ENCODE results near the gene RAB40B.

Gene RAB40B

DNA sequence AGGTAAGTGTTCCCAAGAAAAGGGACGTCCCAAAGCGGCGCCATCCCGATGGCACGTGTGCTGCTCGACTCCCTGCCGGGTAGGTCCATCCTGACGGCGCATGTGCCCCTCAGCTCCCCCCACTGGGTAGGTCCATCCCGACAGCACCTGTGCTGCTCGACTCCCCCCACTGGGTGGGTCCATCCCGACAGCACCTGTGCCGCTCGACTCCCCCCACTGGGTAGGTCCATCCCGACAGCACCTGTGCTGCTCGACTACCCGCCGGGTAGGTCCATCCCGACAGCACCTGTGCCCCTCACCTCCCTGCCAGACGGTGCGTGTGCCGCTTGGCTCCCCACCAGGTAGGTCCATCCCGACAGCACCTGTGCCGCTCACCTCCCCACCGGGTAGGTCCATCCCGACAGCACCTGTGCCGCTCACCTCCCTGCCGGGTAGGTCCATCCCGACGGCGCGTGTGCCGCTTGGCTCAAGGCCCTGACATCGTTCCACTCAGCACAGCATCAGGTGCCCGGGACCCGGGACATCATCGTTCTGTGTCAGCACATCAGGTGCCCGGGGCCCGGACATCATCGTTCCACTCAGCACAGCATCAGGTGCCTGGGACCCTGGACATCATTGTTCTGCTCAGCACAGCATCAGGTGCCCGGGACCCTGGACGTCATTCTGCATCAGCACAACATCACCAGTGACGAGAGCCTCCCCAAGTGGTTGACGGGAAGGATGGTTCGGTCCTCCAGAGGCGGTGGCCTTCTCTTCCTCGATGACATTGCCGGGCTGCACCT lies 31.2 kb upstream of the RAB40B start:
- peak overlapping the region; percentile 85 for H3K23ac ChIP-seq (ENCODE audit: low read depth, low read length, poor library complexity)
- no peak overlapping the region for H2BK15ac ChIP-seq (ENCODE audit: low read length)
- H3K79me1 ChIP-seq (ENCODE audit: low read depth, low read length) = peaks cover 2% of the 10 kb centered on the region
- H3K36me3 ChIP-seq (replicated peaks in 1 of 2; ENCODE audit: control insufficient read depth in 2 of 2, insufficient read depth in 2 of 2, low read length in 2 of 2) = peaks cover 29 to 79% of the 10 kb centered on the region in 2 donors
- H3K9me3 ChIP-seq (replicated peaks in 1 of 2; ENCODE audit: control insufficient read depth in 2 of 2, insufficient read depth in 1 of 2, low read depth in 1 of 2, low read length in 2 of 2) = peaks cover 12 to 14% of the 10 kb centered on the region in 2 donors
- no peak overlapping the region for H2BK12ac ChIP-seq (ENCODE audit: low read length)
- H3K9ac ChIP-seq (ENCODE audit: low read depth, low read length, poor library complexity) = peak overlapping the region; percentile 60
- H4K8ac ChIP-seq (ENCODE audit: low read depth, low read length) = peak overlapping the region; percentile 17
- no peaks in the 10 kb centered on the region for H3K4me1 ChIP-seq (ENCODE audit: control insufficient read depth in 2 of 2, insufficient read depth in 1 of 2, low read depth in 1 of 2, low read length in 2 of 2)
- no peak overlapping the region for H2BK120ac ChIP-seq (ENCODE audit: low read depth, low read length)
- H2BK5ac ChIP-seq (ENCODE audit: low read length) = no peak overlapping the region
- WGBS, 2 donors (ENCODE audit: extremely low coverage in 2 of 2, insufficient read length in 2 of 2, insufficient replicate concordance in 1 of 2) = no CpG with 5 or more reads among the region's 48 CpGs
- peak overlapping the region; percentile 27 for H3K18ac ChIP-seq (ENCODE audit: low read length)
- no peak for DNase-seq (ENCODE audit: low spot score)
- no peak overlapping the region for H3K4me3 ChIP-seq (ENCODE audit: low read length in 2 of 2)
- H3K4ac ChIP-seq (ENCODE audit: low read length) = no peak overlapping the region
- no peak overlapping the region for H3K27ac ChIP-seq (replicated peaks; ENCODE audit: low read length)
- H4K91ac ChIP-seq (ENCODE audit: low read depth, low read length, poor library complexity) = no peak overlapping the region
- no peak overlapping the region for H3K4me2 ChIP-seq (ENCODE audit: insufficient read depth, low read length, poor library complexity, severe bottlenecking)
- H3K14ac ChIP-seq (ENCODE audit: low read length) = peak overlapping the region; percentile 56
- no peak overlapping the region for H2AFZ ChIP-seq (ENCODE audit: low read length)
- no peak overlapping the region for H2AK5ac ChIP-seq (ENCODE audit: low read depth, low read length)
- no peaks in the 10 kb centered on the region for H3K27me3 ChIP-seq (ENCODE audit: control insufficient read depth in 3 of 3, insufficient read depth in 3 of 3, low read depth in 1 of 3, low read length in 3 of 3)

DNA sequence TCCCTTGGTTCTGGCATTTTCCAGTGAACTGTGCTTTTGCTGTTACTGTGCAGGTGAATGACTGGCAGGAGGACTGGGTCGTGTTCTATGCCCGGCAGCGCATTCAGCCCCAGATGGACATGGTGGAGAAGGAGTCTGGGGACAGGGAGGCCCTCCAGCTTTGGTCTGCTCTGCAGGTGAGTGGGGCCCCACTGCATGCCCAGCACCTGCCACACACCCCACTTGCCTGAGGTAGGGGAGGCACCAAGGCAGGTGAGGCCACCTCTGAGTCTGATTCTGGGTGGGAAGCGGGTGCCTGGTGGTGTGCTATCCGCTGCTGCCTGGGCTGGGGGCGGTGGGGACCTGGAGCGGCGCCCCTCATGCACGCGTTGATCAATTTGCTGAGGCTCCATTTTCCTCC lies 27.9 kb upstream of the RAB40B start:
- Histone ChIP-seq H2BK12ac (ENCODE audit: low read length) (no peak overlapping the region), H2AFZ (ENCODE audit: low read length) (no peak overlapping the region), H4K91ac (ENCODE audit: low read depth, low read length, poor library complexity) (no peak overlapping the region), H3K14ac (ENCODE audit: low read length) (no peak overlapping the region), H3K9me3 (replicated peaks in 1 of 2; ENCODE audit: control insufficient read depth in 2 of 2, insufficient read depth in 1 of 2, low read depth in 1 of 2, low read length in 2 of 2) (peaks cover 0 to 4% of the 10 kb centered on the region in 2 donors), H3K36me3 (replicated peaks in 1 of 2; ENCODE audit: control insufficient read depth in 2 of 2, insufficient read depth in 2 of 2, low read length in 2 of 2) (peaks cover 33 to 71% of the 10 kb centered on the region in 2 donors), H2BK5ac (ENCODE audit: low read length) (peak overlapping the region; percentile 82), H3K4me3 (ENCODE audit: low read length in 2 of 2) (no peak overlapping the region), H3K27me3 (ENCODE audit: control insufficient read depth in 3 of 3, insufficient read depth in 3 of 3, low read depth in 1 of 3, low read length in 3 of 3) (no peaks in the 10 kb centered on the region), H3K27ac (replicated peaks; ENCODE audit: low read length) (no peak overlapping the region), H3K23ac (ENCODE audit: low read depth, low read length, poor library complexity) (no peak overlapping the region), H4K8ac (ENCODE audit: low read depth, low read length) (no peak overlapping the region), H2AK5ac (ENCODE audit: low read depth, low read length) (no peak overlapping the region), H3K18ac (ENCODE audit: low read length) (no peak overlapping the region), H2BK15ac (ENCODE audit: low read length) (no peak overlapping the region), H3K4me1 (ENCODE audit: control insufficient read depth in 2 of 2, insufficient read depth in 1 of 2, low read depth in 1 of 2, low read length in 2 of 2) (no peaks in the 10 kb centered on the region), H3K4ac (ENCODE audit: low read length) (no peak overlapping the region), H3K79me1 (ENCODE audit: low read depth, low read length) (peaks cover 5% of the 10 kb centered on the region), H3K4me2 (ENCODE audit: insufficient read depth, low read length, poor library complexity, severe bottlenecking) (no peak overlapping the region), H3K9ac (ENCODE audit: low read depth, low read length, poor library complexity) (peak overlapping the region; percentile 21), H2BK120ac (ENCODE audit: low read depth, low read length) (no peak overlapping the region)
- DNase-seq (ENCODE audit: low spot score) = no peak
- WGBS, 2 donors (ENCODE audit: extremely low coverage in 2 of 2, insufficient read length in 2 of 2, insufficient replicate concordance in 1 of 2) = no CpG with 5 or more reads among the region's 10 CpGs

DNA sequence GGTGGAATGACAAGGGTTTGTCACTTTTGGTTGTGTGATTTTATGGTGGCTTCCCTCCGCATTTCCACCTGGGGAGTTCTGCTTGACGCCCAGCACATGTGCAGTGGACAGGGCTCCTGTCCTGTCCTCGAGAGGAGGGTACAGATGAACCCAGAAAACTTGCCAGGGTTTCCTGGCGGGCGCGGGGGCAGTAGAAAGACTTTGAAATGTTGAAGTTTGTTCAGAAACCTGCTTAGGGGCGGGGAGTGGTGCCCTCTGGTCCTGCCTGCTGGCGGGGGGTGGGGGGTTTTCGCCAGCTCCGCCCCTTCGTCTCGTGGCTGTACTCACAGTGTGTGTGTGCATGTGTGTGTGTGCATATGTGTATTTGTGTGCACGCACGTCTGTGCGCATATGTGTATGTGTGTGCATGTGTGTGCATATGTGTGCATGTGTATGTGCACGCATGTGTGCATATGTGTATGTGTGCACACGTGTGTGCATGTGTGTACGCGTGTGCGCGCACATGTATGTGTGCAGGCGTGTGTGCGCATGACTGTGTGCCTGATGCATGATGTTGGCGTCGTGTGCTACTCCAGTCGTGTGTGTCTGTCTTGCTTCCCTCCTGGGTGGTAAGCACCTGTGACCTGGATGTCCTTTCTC lies 24.8 kb upstream of the RAB40B start:
- peak overlapping the region; percentile 75 for H3K23ac ChIP-seq (ENCODE audit: low read depth, low read length, poor library complexity)
- H3K27me3 ChIP-seq (ENCODE audit: control insufficient read depth in 3 of 3, insufficient read depth in 3 of 3, low read depth in 1 of 3, low read length in 3 of 3) = no peaks in the 10 kb centered on the region
- H3K36me3 ChIP-seq (replicated peaks in 1 of 2; ENCODE audit: control insufficient read depth in 2 of 2, insufficient read depth in 2 of 2, low read length in 2 of 2) = peaks cover 29 to 72% of the 10 kb centered on the region in 2 donors
- no CpG with 5 or more reads among the region's 26 CpGs for WGBS, 2 donors (ENCODE audit: extremely low coverage in 2 of 2, insufficient read length in 2 of 2, insufficient replicate concordance in 1 of 2)
- peak overlapping the region; percentile 72 for H3K9ac ChIP-seq (ENCODE audit: low read depth, low read length, poor library complexity)
- DNase-seq (ENCODE audit: low spot score) = no peak
- no peak overlapping the region for H2AK5ac ChIP-seq (ENCODE audit: low read depth, low read length)
- peaks cover 5% of the 10 kb centered on the region for H3K79me1 ChIP-seq (ENCODE audit: low read depth, low read length)
- peak overlapping the region; percentile 87 for H3K14ac ChIP-seq (ENCODE audit: low read length)
- H2BK5ac ChIP-seq (ENCODE audit: low read length) = no peak overlapping the region
- H2BK120ac ChIP-seq (ENCODE audit: low read depth, low read length) = no peak overlapping the region
- no peak overlapping the region for H3K27ac ChIP-seq (replicated peaks; ENCODE audit: low read length)
- no peak overlapping the region for H2AFZ ChIP-seq (ENCODE audit: low read length)
- peaks cover 0 to 2% of the 10 kb centered on the region in 2 donors for H3K9me3 ChIP-seq (replicated peaks in 1 of 2; ENCODE audit: control insufficient read depth in 2 of 2, insufficient read depth in 1 of 2, low read depth in 1 of 2, low read length in 2 of 2)
- peak overlapping the region; percentile 96 for H4K8ac ChIP-seq (ENCODE audit: low read depth, low read length)
- H2BK15ac ChIP-seq (ENCODE audit: low read length) = no peak overlapping the region
- H3K4me1 ChIP-seq (ENCODE audit: control insufficient read depth in 2 of 2, insufficient read depth in 1 of 2, low read depth in 1 of 2, low read length in 2 of 2) = no peaks in the 10 kb centered on the region
- no peak overlapping the region for H2BK12ac ChIP-seq (ENCODE audit: low read length)
- no peak overlapping the region for H3K4me2 ChIP-seq (ENCODE audit: insufficient read depth, low read length, poor library complexity, severe bottlenecking)
- no peak overlapping the region for H4K91ac ChIP-seq (ENCODE audit: low read depth, low read length, poor library complexity)
- H3K4ac ChIP-seq (ENCODE audit: low read length) = no peak overlapping the region
- no peak overlapping the region for H3K18ac ChIP-seq (ENCODE audit: low read length)
- peak overlapping the region in 1 of 2 donors; percentile 53 for H3K4me3 ChIP-seq (ENCODE audit: low read length in 2 of 2)

DNA sequence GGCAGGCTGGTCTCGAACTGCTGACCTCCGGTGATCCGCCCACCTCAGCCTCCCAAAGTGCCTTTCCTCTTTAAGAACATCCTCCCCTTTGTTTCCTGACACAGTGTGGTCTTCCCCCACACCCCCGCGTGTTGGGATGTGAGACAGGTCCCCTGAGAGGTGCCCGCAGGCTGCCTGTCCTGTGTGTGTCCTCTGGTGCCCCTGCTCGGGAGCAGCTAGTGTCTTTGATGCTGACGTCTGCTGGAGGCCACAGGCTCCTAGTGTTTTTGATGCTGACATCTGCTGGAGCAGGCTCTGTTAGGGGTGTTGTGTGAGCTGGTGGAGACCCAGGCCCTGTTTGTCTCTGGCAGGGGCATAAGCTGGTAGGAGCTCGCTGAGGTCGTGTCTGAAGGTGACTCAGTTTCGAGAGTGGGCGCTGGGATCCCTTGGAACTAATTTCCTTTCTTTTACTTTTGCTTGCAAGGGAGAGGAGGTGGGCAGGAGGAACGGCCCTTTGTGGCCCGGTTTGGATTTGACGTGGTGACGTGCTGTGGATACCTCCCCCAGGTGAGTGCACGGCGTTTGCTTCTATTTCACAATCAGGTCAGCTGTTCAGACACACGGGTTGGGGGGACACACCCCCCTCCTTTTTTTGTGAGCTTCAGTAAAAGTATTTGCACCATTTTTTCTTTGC lies 24.0 kb upstream of the RAB40B start:
- Histone ChIP-seq H3K4me2 (ENCODE audit: insufficient read depth, low read length, poor library complexity, severe bottlenecking) (no peak overlapping the region), H3K79me1 (ENCODE audit: low read depth, low read length) (peaks cover 5% of the 10 kb centered on the region), H4K8ac (ENCODE audit: low read depth, low read length) (no peak overlapping the region), H2BK15ac (ENCODE audit: low read length) (no peak overlapping the region), H3K27me3 (ENCODE audit: control insufficient read depth in 3 of 3, insufficient read depth in 3 of 3, low read depth in 1 of 3, low read length in 3 of 3) (no peaks in the 10 kb centered on the region), H2BK12ac (ENCODE audit: low read length) (no peak overlapping the region), H3K36me3 (replicated peaks in 1 of 2; ENCODE audit: control insufficient read depth in 2 of 2, insufficient read depth in 2 of 2, low read length in 2 of 2) (peaks cover 26 to 65% of the 10 kb centered on the region in 2 donors), H3K9ac (ENCODE audit: low read depth, low read length, poor library complexity) (no peak overlapping the region), H2BK5ac (ENCODE audit: low read length) (no peak overlapping the region), H3K14ac (ENCODE audit: low read length) (no peak overlapping the region), H3K4me1 (ENCODE audit: control insufficient read depth in 2 of 2, insufficient read depth in 1 of 2, low read depth in 1 of 2, low read length in 2 of 2) (peaks cover 5 to 6% of the 10 kb centered on the region in 2 donors), H3K9me3 (replicated peaks in 1 of 2; ENCODE audit: control insufficient read depth in 2 of 2, insufficient read depth in 1 of 2, low read depth in 1 of 2, low read length in 2 of 2) (peaks cover 0 to 2% of the 10 kb centered on the region in 2 donors), H2BK120ac (ENCODE audit: low read depth, low read length) (no peak overlapping the region), H3K18ac (ENCODE audit: low read length) (no peak overlapping the region), H3K4ac (ENCODE audit: low read length) (no peak overlapping the region), H3K23ac (ENCODE audit: low read depth, low read length, poor library complexity) (no peak overlapping the region), H2AK5ac (ENCODE audit: low read depth, low read length) (no peak overlapping the region), H3K27ac (replicated peaks; ENCODE audit: low read length) (no peak overlapping the region), H3K4me3 (ENCODE audit: low read length in 2 of 2) (no peak overlapping the region), H4K91ac (ENCODE audit: low read depth, low read length, poor library complexity) (no peak overlapping the region), H2AFZ (ENCODE audit: low read length) (no peak overlapping the region)
- WGBS, 2 donors (ENCODE audit: extremely low coverage in 2 of 2, insufficient read length in 2 of 2, insufficient replicate concordance in 1 of 2) = no CpG with 5 or more reads among the region's 19 CpGs
- no peak for DNase-seq (ENCODE audit: low spot score)

Measured in neuronal stem cell (in vitro differentiated cells).